T-helper 17 cell (primary cell): ENCODE data around the gene GCHFR. TPM values are rescaled to one million over a fixed set of nuclear protein-coding genes. Genes with fewer than 3 reads are reported as not detected.

Experiments used
- total RNA-seq, 4 donors: library from RNA in 2 of 4; stranded (reverse) in 2 of 4; gene quantifications; one replicate each; pipeline ENCODE4 v1.2.3 and lab custom pipeline; 2022 to 2026

The GCHFR gene
- total RNA-seq, 2 donors from 2014 or later = 16.4 to 20.5 TPM

Other genes with a start within 250 kb of the GCHFR start
- gene CCDC32, start 199.0 kb upstream of the GCHFR start, total RNA-seq = 10 to 100 TPM; 20.9 to 28.5 TPM
- 10 to 100 TPM in 1 of 2 donors, 1 to 10 TPM in 1; 9.1 to 15.1 TPM for gene RPUSD2, start 194.8 kb upstream of the GCHFR start, total RNA-seq
- gene KNL1, start 169.8 kb upstream of the GCHFR start, total RNA-seq = 1 to 10 TPM in 1 of 2 donors, under 1 TPM in 1; 0.77 to 4.6 TPM
- 1 to 10 TPM; 1.5 to 2.0 TPM for gene RAD51, start 68.9 kb upstream of the GCHFR start, total RNA-seq
- 10 to 100 TPM; 31.4 to 33.1 TPM for gene RMDN3, start 8.8 kb upstream of the GCHFR start, total RNA-seq
- gene C15orf62, start 5.9 kb downstream of the GCHFR start, total RNA-seq = 1 to 10 TPM in 1 of 2 donors, under 1 TPM in 1; 0.89 to 1.2 TPM
- 10 to 100 TPM; 19.5 to 22.7 TPM for gene ZFYVE19, start 43.0 kb downstream of the GCHFR start, total RNA-seq
- 10 to 100 TPM; 24.1 to 27.7 TPM for gene DNAJC17, start 43.4 kb downstream of the GCHFR start, total RNA-seq
- gene PPP1R14D, start 64.6 kb downstream of the GCHFR start, total RNA-seq = not detected
- 1 to 10 TPM; 2.5 to 4.1 TPM for gene SPINT1, start 80.0 kb downstream of the GCHFR start, total RNA-seq
- under 1 TPM in 1 of 2 donors, not detected in 1; 0.18 TPM for gene RHOV, start 110.2 kb downstream of the GCHFR start, total RNA-seq
- gene VPS18, start 130.4 kb downstream of the GCHFR start, total RNA-seq = 10 to 100 TPM; 13.6 to 18.4 TPM
- gene DLL4, start 165.3 kb downstream of the GCHFR start, total RNA-seq = not detected
- under 1 TPM; 0.35 to 0.70 TPM for gene CHAC1, start 189.4 kb downstream of the GCHFR start, total RNA-seq